ENCODE measurements around the gene MPPED2.

The MPPED2 gene

GRCh38 chr11:30414244-30414643, 171.9 kb downstream of the MPPED2 start:
- no peak for DNase-seq (ENCODE audit: low read depth)

GRCh38 chr11:30412509-30412908, 173.6 kb downstream of the MPPED2 start:
- no peak for DNase-seq (ENCODE audit: low read depth)

GRCh38 chr11:30411383-30411782, 174.8 kb downstream of the MPPED2 start:
- no peak for DNase-seq (ENCODE audit: low read depth)

GRCh38 chr11:30406978-30407762, 179.0 kb downstream of the MPPED2 start:
- DNase-seq (ENCODE audit: low read depth), result no peak

GRCh38 chr11:30405385-30405784, 180.8 kb downstream of the MPPED2 start:
- no peak for DNase-seq (ENCODE audit: low read depth)

GRCh38 chr11:30404136-30404535, 182.0 kb downstream of the MPPED2 start:
- DNase-seq (ENCODE audit: low read depth), result no peak

GRCh38 chr11:30395751-30396150, 190.4 kb downstream of the MPPED2 start:
- no peak for DNase-seq (ENCODE audit: low read depth)

- no peak for DNase-seq (ENCODE audit: low read depth)
These were observed 193.1 kb downstream of the MPPED2 start for GRCh38 chr11:30393012-30393411.

GRCh38 chr11:30392221-30392784, 193.8 kb downstream of the MPPED2 start:
- DNase-seq (ENCODE audit: low read depth), result no peak

GRCh38 chr11:30388957-30389356, 197.2 kb downstream of the MPPED2 start:
- no peak for DNase-seq (ENCODE audit: low read depth)

GRCh38 chr11:30387891-30388861, 198.0 kb downstream of the MPPED2 start:
- DNase-seq (ENCODE audit: low read depth), result no peak

GRCh38 chr11:30381879-30382278, 204.3 kb downstream of the MPPED2 start:
- DNase-seq (ENCODE audit: low read depth), result no peak

GRCh38 chr11:30380846-30381245, 205.3 kb downstream of the MPPED2 start:
- DNase-seq (ENCODE audit: low read depth), result no peak

GRCh38 chr11:30377347-30377746, 208.8 kb downstream of the MPPED2 start:
- no peak for DNase-seq (ENCODE audit: low read depth)

- no peak for DNase-seq (ENCODE audit: low read depth)
These were observed 216.0 kb downstream of the MPPED2 start for GRCh38 chr11:30370164-30370563.

- no peak for DNase-seq (ENCODE audit: low read depth)
These were observed 217.8 kb downstream of the MPPED2 start for GRCh38 chr11:30368394-30368793.

GRCh38 chr11:30365793-30366517, 220.2 kb downstream of the MPPED2 start:
- DNase-seq (ENCODE audit: low read depth), result no peak

GRCh38 chr11:30364837-30365482, 221.2 kb downstream of the MPPED2 start:
- DNase-seq (ENCODE audit: low read depth), result no peak

- DNase-seq (ENCODE audit: low read depth), result no peak
These were observed 221.9 kb downstream of the MPPED2 start for GRCh38 chr11:30364139-30364836.

- no peak for DNase-seq (ENCODE audit: low read depth)
These were observed 225.4 kb downstream of the MPPED2 start for GRCh38 chr11:30360741-30361140.
